Measurements from ENCODE around the gene RXRA.

- TF ChIP-seq REST (IDR thresholded peaks at IDR 0.05; ENCODE audit: insufficient read depth in 1 of 2, low read depth in 2 of 2, low read length in 2 of 2) (no peak), POLR2AphosphoS5 (IDR thresholded peaks at IDR 0.05; ENCODE audit: low read depth, low read length) (no peak)
These were observed 6.7 kb upstream of the RXRA start for GRCh38 chr9:134319306-134320125.
